A549 (cell line): Measurements from ENCODE around the gene NSUN5.
"Not testable (repeated sequence)": the region's sequence is repeated elsewhere in the genome, so short reads cannot be mapped to it uniquely, and the experiment has no call there.

Experiments used
- CEBPB ChIP-seq, 2 experiments: fragments of >200 bp in 1 of 2; sonication (Bioruptor Twin) in 1 of 2; formaldehyde crosslinking in 1 of 2; IDR thresholded peaks; 2 replicates each; pipeline ENCODE4 v1.6.1; 2012 to 2016
- CHD4 ChIP-seq: fragments of 200-600 bp; sonication (generic); IDR thresholded peaks from 2 replicates; pipeline ENCODE4 v1.6.1; 2016; ENCODE audit warnings: antibody characterized with exemption, mild to moderate bottlenecking, borderline replicate concordance
- KDM1A ChIP-seq: fragments of 200-600 bp; sonication (generic); IDR thresholded peaks from 2 replicates; pipeline ENCODE4 v1.6.1; 2016; ENCODE audit warnings: low read depth, mild to moderate bottlenecking
- POLR2A ChIP-seq: IDR thresholded peaks from 2 replicates; pipeline ENCODE4 v1.6.1; 2012; ENCODE audit warnings: mild to moderate bottlenecking, low read length
- POLR2AphosphoS2 ChIP-seq: conservative IDR thresholded peaks from 2 replicates; pipeline ENCODE4 v1.6.1; 2012; ENCODE audit warnings: low read length, improper control_type of control experiment, inconsistent platforms
- RCOR1 ChIP-seq: fragments of 150-350 bp; IDR thresholded peaks from 2 replicates; pipeline ENCODE4 v1.6.1; 2014; ENCODE audit warnings: antibody characterized with exemption, low read length, low read depth
- TF ChIP-seq, protein P1 (sequence below): fragments of >200 bp; sonication (Bioruptor Twin); formaldehyde crosslinking; IDR thresholded peaks from 3 replicates; pipeline ENCODE4 v1.5.1; 2016
- TF ChIP-seq, protein P2 (sequence below): IDR thresholded peaks from 2 replicates; pipeline ENCODE4 v1.6.1; 2012

DNA sequence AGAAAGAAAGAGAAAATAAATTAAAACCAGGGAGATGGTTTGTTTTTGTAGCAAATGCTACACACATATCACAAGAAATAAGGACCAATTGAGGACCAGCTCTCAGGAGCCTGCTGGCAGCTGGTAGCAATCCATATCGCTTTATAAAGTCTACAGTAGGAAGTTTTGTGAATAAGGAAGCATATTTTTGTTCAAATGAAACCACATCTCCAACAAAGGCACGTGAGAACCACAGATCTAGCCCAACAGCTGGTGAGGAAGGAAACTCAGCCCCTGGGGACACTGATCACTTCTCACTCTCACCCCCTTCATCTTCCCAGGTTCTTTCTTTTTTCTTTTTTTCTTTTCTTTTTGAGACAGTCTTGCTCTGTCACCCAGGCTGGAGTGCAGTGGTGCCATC, 46.2 kb downstream of the NSUN5 start:
- not testable (repeated sequence) for TF ChIP-seq CEBPB (IDR thresholded peaks at IDR 0.05); KDM1A; POLR2AphosphoS2; CHD4; POLR2A; RCOR1
- TF ChIP-seq, protein P1, sequence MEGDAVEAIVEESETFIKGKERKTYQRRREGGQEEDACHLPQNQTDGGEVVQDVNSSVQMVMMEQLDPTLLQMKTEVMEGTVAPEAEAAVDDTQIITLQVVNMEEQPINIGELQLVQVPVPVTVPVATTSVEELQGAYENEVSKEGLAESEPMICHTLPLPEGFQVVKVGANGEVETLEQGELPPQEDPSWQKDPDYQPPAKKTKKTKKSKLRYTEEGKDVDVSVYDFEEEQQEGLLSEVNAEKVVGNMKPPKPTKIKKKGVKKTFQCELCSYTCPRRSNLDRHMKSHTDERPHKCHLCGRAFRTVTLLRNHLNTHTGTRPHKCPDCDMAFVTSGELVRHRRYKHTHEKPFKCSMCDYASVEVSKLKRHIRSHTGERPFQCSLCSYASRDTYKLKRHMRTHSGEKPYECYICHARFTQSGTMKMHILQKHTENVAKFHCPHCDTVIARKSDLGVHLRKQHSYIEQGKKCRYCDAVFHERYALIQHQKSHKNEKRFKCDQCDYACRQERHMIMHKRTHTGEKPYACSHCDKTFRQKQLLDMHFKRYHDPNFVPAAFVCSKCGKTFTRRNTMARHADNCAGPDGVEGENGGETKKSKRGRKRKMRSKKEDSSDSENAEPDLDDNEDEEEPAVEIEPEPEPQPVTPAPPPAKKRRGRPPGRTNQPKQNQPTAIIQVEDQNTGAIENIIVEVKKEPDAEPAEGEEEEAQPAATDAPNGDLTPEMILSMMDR: not testable (repeated sequence)
- TF ChIP-seq, protein P2, sequence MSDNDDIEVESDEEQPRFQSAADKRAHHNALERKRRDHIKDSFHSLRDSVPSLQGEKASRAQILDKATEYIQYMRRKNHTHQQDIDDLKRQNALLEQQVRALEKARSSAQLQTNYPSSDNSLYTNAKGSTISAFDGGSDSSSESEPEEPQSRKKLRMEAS: not testable (repeated sequence)
